ENCODE results near the gene ECPAS. TPM values are rescaled to one million over a fixed set of nuclear protein-coding genes. Genes with fewer than 3 reads are reported as not detected.

The ECPAS gene
- total RNA-seq, 1 donor from 2014 or later: 113 TPM

- no peak overlapping the region for H3K4me3 Mint-ChIP-seq (ENCODE audit: unreplicated experiment)
- peaks cover 24% of the 10 kb centered on the region for H3K4me1 Mint-ChIP-seq (ENCODE audit: low read depth)
- no peaks in the 10 kb centered on the region for H3K27me3 Mint-ChIP-seq (ENCODE audit: low read depth)
- TF ChIP-seq CTCF (IDR thresholded peaks at IDR 0.05): no peak
- H3K27ac Mint-ChIP-seq (ENCODE audit: unreplicated experiment): no peak overlapping the region
- no peaks in the 10 kb centered on the region for H3K9me3 Mint-ChIP-seq (ENCODE audit: low read depth)
- no peak for DNase-seq (ENCODE audit: low spot score)
- H3K36me3 Mint-ChIP-seq (ENCODE audit: low read depth): peaks cover 26% of the 10 kb centered on the region
Observed at GRCh38 chr9:111431684-111432083, 52.5 kb downstream of the ECPAS start.

GRCh38 chr9:111429175-111429574 lies 55.0 kb downstream of the ECPAS start:
- peaks cover 20% of the 10 kb centered on the region for H3K4me1 Mint-ChIP-seq (ENCODE audit: low read depth)
- peaks cover 29% of the 10 kb centered on the region for H3K36me3 Mint-ChIP-seq (ENCODE audit: low read depth)
- no peak for TF ChIP-seq CTCF (IDR thresholded peaks at IDR 0.05)
- no peak for DNase-seq (ENCODE audit: low spot score)
- H3K4me3 Mint-ChIP-seq (ENCODE audit: unreplicated experiment): no peak overlapping the region
- no peak overlapping the region for H3K27ac Mint-ChIP-seq (ENCODE audit: unreplicated experiment)
- H3K9me3 Mint-ChIP-seq (ENCODE audit: low read depth): no peaks in the 10 kb centered on the region
- no peaks in the 10 kb centered on the region for H3K27me3 Mint-ChIP-seq (ENCODE audit: low read depth)

- no peak overlapping the region for H3K4me3 Mint-ChIP-seq (ENCODE audit: unreplicated experiment)
- peak overlapping the region; percentile 57 for H3K27ac Mint-ChIP-seq (ENCODE audit: unreplicated experiment)
- H3K36me3 Mint-ChIP-seq (ENCODE audit: low read depth): peaks cover 40% of the 10 kb centered on the region
- no peak for TF ChIP-seq CTCF (IDR thresholded peaks at IDR 0.05)
- peaks cover 20% of the 10 kb centered on the region for H3K4me1 Mint-ChIP-seq (ENCODE audit: low read depth)
- H3K27me3 Mint-ChIP-seq (ENCODE audit: low read depth): no peaks in the 10 kb centered on the region
- DNase-seq (ENCODE audit: low spot score): no peak
- H3K9me3 Mint-ChIP-seq (ENCODE audit: low read depth): no peaks in the 10 kb centered on the region
Observed at GRCh38 chr9:111427186-111427585, 57.0 kb downstream of the ECPAS start.

GRCh38 chr9:111423389-111423788 lies 60.8 kb downstream of the ECPAS start:
- Mint-ChIP-seq H3K27me3 (ENCODE audit: low read depth) (no peaks in the 10 kb centered on the region), H3K9me3 (ENCODE audit: low read depth) (no peaks in the 10 kb centered on the region), H3K4me3 (ENCODE audit: unreplicated experiment) (no peak overlapping the region), H3K4me1 (ENCODE audit: low read depth) (peaks cover 14% of the 10 kb centered on the region), H3K36me3 (ENCODE audit: low read depth) (peaks cover 40% of the 10 kb centered on the region), H3K27ac (ENCODE audit: unreplicated experiment) (no peak overlapping the region)
- no peak for TF ChIP-seq CTCF (IDR thresholded peaks at IDR 0.05)
- DNase-seq (ENCODE audit: low spot score): no peak

- H3K36me3 Mint-ChIP-seq (ENCODE audit: low read depth): peaks cover 46% of the 10 kb centered on the region
Observed at GRCh38 chr9:111414406-111414805, 69.8 kb downstream of the ECPAS start.

More at GRCh38 chr9:111414406-111414805, 69.8 kb downstream of the ECPAS start:
- H3K27me3 Mint-ChIP-seq (ENCODE audit: low read depth): no peaks in the 10 kb centered on the region
- H3K4me3 Mint-ChIP-seq (ENCODE audit: unreplicated experiment): no peak overlapping the region
- no peak for TF ChIP-seq CTCF (IDR thresholded peaks at IDR 0.05)
- H3K27ac Mint-ChIP-seq (ENCODE audit: unreplicated experiment): no peak overlapping the region
- H3K4me1 Mint-ChIP-seq (ENCODE audit: low read depth): peaks cover 12% of the 10 kb centered on the region
- H3K9me3 Mint-ChIP-seq (ENCODE audit: low read depth): no peaks in the 10 kb centered on the region
- DNase-seq (ENCODE audit: low spot score): no peak

All from chondrocyte (in vitro differentiated cells).